ENCODE data around the gene SOX15. TPM values are rescaled to one million over a fixed set of nuclear protein-coding genes. Genes with fewer than 3 reads are reported as not detected.

The SOX15 gene
- total and polyA plus RNA-seq, 2 experiments from 2014 or later: 0.13 to 0.89 TPM

DNA sequence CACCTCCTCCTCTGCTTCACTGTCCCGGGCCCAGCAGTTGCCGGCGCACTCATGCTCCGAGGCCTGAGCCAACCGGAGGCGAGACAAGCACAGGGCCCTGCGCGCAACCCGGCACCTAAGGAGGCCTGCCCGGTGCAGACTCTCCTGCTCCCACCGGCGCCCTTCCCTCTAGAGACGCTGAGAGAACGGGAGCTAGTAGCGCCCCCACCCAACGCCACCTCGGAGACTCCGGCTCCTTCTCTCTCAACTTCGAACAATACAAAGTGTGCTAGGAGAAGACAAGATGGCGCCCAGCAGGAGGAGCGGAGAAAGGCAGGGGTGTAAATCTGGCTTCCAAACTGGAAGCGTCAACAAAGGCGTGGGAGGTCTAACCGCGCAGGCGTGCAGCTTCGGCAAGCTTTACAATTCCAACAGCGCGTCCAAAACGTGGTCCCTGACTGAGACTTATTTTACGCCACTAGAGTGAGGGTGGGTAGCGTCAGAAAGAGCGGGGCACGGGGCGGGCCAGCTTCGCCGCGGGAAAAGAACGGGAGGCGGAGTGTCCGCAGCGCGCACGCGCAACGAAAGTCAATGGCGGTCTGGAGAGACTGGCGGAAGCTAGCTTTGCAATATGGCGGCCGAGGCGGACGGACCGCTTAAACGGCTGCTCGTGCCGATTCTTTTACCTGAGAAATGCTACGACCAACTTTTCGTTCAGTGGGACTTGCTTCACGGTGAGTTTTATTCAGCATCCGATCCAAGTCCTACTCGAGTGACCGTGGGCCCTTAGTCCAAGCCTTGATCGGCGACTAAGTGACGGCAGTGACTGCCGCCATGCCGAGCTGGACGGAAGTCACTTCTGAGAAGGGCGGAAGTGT, 6.4 kb downstream of the SOX15 start, which contains the start of gene MPDU1:
TSS of gene MPDU1 (plus strand) at position 600 of the 857 bp plus-strand sequence. CDS start at position 611, 11 bp downstream.
- H3K27ac ChIP-seq: peak within 1 kb of the TSS; percentile 96
- no peaks in the 10 kb centered on the region for H3K9me3 ChIP-seq (ENCODE audit: low read depth)
- H3K27me3 ChIP-seq: no peaks in the 10 kb centered on the region
- H3K36me3 ChIP-seq (replicated peaks; ENCODE audit: insufficient read depth, low read depth): no peaks in the 10 kb centered on the region
- H2AFZ ChIP-seq: peak within 1 kb of the TSS; percentile 61
- peak within 1 kb of the TSS; percentile 39 for H3K4me3 ChIP-seq
- peak; percentile 98 for DNase-seq (ENCODE audit: low spot score)
- no peaks in the 10 kb centered on the region for H4K20me1 ChIP-seq (ENCODE audit: insufficient read depth, poor library complexity, severe bottlenecking)
- H3K9me2 ChIP-seq (replicated peaks; ENCODE audit: insufficient read depth): no peaks in the 10 kb centered on the region
- peaks cover 25% of the 10 kb centered on the region for H3K4me1 ChIP-seq (ENCODE audit: insufficient read depth)
- TF ChIP-seq, protein P1, sequence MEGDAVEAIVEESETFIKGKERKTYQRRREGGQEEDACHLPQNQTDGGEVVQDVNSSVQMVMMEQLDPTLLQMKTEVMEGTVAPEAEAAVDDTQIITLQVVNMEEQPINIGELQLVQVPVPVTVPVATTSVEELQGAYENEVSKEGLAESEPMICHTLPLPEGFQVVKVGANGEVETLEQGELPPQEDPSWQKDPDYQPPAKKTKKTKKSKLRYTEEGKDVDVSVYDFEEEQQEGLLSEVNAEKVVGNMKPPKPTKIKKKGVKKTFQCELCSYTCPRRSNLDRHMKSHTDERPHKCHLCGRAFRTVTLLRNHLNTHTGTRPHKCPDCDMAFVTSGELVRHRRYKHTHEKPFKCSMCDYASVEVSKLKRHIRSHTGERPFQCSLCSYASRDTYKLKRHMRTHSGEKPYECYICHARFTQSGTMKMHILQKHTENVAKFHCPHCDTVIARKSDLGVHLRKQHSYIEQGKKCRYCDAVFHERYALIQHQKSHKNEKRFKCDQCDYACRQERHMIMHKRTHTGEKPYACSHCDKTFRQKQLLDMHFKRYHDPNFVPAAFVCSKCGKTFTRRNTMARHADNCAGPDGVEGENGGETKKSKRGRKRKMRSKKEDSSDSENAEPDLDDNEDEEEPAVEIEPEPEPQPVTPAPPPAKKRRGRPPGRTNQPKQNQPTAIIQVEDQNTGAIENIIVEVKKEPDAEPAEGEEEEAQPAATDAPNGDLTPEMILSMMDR (IDR thresholded peaks at IDR 0.05; ENCODE audit: poor library complexity): no peak
- TF ChIP-seq EZH2 (IDR thresholded peaks at IDR 0.05; ENCODE audit: borderline replicate concordance) (no peak), EZH2phosphoT487 (IDR thresholded peaks at IDR 0.05; ENCODE audit: low read depth, severe bottlenecking, unreplicated experiment) (no peak)
- peak within 1 kb of the TSS; percentile 90 for H3K4me2 ChIP-seq
- WGBS (ENCODE audit: low lambda C conversion rate, missing lambda C conversion rate): 20% methylated on average over 66 of the region's 69 CpGs
- peaks cover 50% of the 10 kb centered on the region for H3K79me2 ChIP-seq

DNA sequence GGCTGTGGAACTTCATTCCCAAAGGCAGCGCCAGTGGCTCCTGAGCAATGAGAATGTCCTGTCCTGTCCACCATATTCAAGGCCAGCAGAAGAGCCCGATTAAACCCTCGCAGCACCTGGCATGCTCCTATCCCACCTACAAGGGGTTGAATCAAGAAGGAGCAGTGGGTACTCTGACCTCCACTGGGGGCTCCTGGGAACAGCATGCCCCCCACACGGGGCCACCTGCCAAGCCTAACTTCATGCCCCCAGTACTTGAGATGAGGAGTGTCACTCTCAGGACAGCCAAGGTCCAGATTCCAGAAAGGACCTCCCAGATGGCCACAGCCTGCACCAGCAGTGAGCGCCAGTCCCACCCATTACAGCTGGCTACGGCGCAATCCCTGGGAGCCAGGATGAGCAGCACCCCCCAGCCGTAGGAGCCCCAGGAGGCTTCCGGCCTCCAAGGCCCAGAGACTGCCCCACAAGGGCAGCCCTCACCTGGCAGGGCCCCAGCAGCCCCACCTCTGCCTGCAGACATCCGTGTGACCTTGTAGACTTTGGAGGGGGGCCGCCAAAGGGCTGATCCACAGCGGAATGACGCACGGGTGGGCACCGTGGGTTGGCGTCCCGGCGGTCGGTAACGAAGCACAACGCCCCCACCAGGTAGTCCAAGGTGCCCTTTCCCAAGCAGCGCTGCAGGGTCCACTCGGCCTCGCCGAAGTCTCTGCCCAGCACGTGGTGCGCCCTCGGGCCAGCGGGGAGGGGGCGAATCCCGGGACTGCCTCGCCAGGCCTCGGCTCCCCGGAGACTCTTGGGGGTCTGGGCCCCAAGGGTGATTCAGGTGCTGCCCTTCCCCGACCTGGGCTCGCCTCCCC, 7.3 kb downstream of the SOX15 start:
- Histone ChIP-seq H3K9me2 (replicated peaks; ENCODE audit: insufficient read depth) (no peaks in the 10 kb centered on the region), H3K36me3 (replicated peaks; ENCODE audit: insufficient read depth, low read depth) (no peaks in the 10 kb centered on the region), H3K9me3 (ENCODE audit: low read depth) (no peaks in the 10 kb centered on the region), H3K27ac (peak overlapping the region; percentile 96), H2AFZ (no peak overlapping the region), H3K79me2 (peaks cover 54% of the 10 kb centered on the region), H3K4me2 (peak overlapping the region; percentile 67), H3K4me3 (no peak overlapping the region), H3K27me3 (no peaks in the 10 kb centered on the region), H3K4me1 (ENCODE audit: insufficient read depth) (peaks cover 26% of the 10 kb centered on the region), H4K20me1 (ENCODE audit: insufficient read depth, poor library complexity, severe bottlenecking) (peaks cover 6% of the 10 kb centered on the region)
- DNase-seq (ENCODE audit: low spot score): no peak
- WGBS (ENCODE audit: low lambda C conversion rate, missing lambda C conversion rate): 96% methylated on average over 35 of the region's 36 CpGs
- TF ChIP-seq EZH2phosphoT487 (IDR thresholded peaks at IDR 0.05; ENCODE audit: low read depth, severe bottlenecking, unreplicated experiment) (no peak), EZH2 (IDR thresholded peaks at IDR 0.05; ENCODE audit: borderline replicate concordance) (no peak)
- TF ChIP-seq, protein P1 (IDR thresholded peaks at IDR 0.05; ENCODE audit: poor library complexity): no peak

DNA sequence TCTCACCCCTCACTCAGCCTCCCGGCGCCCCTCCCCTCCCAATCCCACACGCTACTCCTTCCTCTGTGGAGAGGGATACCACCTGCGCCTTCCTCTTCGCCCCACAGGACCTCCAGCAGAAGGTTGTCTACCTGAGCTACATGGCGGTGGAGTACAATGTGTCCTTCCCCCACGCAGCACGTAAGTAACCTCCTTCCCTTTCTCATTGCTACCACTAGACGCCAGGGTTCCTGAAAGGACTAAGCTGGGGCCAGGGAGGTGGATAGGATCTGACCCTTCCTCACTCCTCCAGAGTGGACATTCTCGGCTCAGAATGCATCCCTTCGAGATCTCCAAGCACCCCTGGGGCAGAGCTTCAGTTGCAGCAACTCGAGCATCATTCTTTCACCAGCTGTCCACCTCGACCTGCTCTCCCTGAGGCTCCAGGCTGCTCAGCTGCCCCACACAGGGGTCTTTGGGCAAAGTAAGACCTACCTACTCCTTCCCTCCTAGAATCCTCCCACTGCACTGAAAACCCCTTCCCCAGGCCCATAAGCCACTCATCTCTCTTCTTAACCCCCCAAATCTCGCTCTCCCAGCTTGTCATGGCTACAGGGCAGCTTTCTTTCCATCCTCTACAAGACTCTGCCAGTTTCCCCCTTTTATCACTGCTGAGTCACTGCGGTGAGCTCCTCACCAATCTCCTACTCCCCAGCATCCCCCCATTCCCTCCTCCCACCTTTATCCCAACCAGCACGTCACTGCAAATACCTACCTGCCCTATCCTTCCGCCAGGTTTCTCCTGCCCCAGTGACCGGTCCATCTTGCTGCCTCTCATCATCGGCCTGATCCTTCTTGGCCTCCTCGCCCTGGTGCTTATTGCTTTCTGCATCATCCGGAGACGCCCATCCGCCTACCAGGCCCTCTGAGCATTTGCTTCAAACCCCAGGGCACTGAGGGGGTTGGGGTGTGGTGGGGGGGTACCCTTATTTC, 9.0 kb downstream of the SOX15 start:
- Histone ChIP-seq H3K27ac (peak overlapping the region; percentile 98), H2AFZ (no peak overlapping the region), H3K4me3 (no peak overlapping the region), H4K20me1 (ENCODE audit: insufficient read depth, poor library complexity, severe bottlenecking) (peaks cover 24% of the 10 kb centered on the region), H3K4me1 (ENCODE audit: insufficient read depth) (peaks cover 28% of the 10 kb centered on the region), H3K4me2 (peak overlapping the region; percentile 71), H3K36me3 (replicated peaks; ENCODE audit: insufficient read depth, low read depth) (no peaks in the 10 kb centered on the region), H3K9me2 (replicated peaks; ENCODE audit: insufficient read depth) (no peaks in the 10 kb centered on the region), H3K79me2 (peaks cover 68% of the 10 kb centered on the region), H3K9me3 (ENCODE audit: low read depth) (no peaks in the 10 kb centered on the region), H3K27me3 (no peaks in the 10 kb centered on the region)
- no peak for DNase-seq (ENCODE audit: low spot score)
- WGBS (ENCODE audit: low lambda C conversion rate, missing lambda C conversion rate): 91% methylated on average over 23 of the region's 23 CpGs
- no peak for TF ChIP-seq EZH2 (IDR thresholded peaks at IDR 0.05; ENCODE audit: borderline replicate concordance)
- TF ChIP-seq, protein P1 (IDR thresholded peaks at IDR 0.05; ENCODE audit: poor library complexity): no peak
- TF ChIP-seq EZH2phosphoT487 (IDR thresholded peaks at IDR 0.05; ENCODE audit: low read depth, severe bottlenecking, unreplicated experiment): no peak

All from hepatocyte (in vitro differentiated cells).